Measurements from ENCODE around the gene CALCB. TPM values are rescaled to one million over a fixed set of nuclear protein-coding genes. Genes with fewer than 3 reads are reported as not detected.

CALCB gene
- total and polyA plus RNA-seq, 2 of the 8 experiments (the other 6 are each of a cell fraction or from before 2014, with no cell fraction given): 3.7 to 4.2 TPM

- H3K4me2 ChIP-seq (ENCODE audit: insufficient read depth in 1 of 2, low read depth in 2 of 2, low read length in 2 of 2): no peak overlapping the region
- ChIA-PET CTCF (ENCODE audit: partially characterized antibody) (interaction anchor here (1.0 kb wide), 1 partner anchor 51 kb away, joined by 3 read pairs; no protein-coding TSS in a partner anchor), POLR2A (ENCODE audit: partially characterized antibody) (no interaction called here)
- H3K79me2 ChIP-seq (ENCODE audit: control insufficient read depth in 1 of 2, insufficient read depth in 2 of 2, low read length in 2 of 2): no peaks in the 10 kb centered on the region
- H4K8ac ChIP-seq (ENCODE audit: extremely low read depth, insufficient read depth, low read length): no peak overlapping the region
- no peak overlapping the region for H3K23ac ChIP-seq (ENCODE audit: insufficient read length)
- H3K4me3 ChIP-seq (ENCODE audit: extremely low read depth in 1 of 4, insufficient read depth in 2 of 4, low read depth in 3 of 4, low read length in 4 of 4): no peak overlapping the region
- H2BK5ac ChIP-seq (ENCODE audit: low read depth, low read length): no peak overlapping the region
- no peaks in the 10 kb centered on the region for H3K27me3 ChIP-seq (replicated peaks in 1 of 4; ENCODE audit: control insufficient read depth in 3 of 4, extremely low read depth in 1 of 4, insufficient read depth in 3 of 4, low read length in 3 of 4)
- no peak overlapping the region for H4K91ac ChIP-seq (replicated peaks; ENCODE audit: insufficient read length, low read length)
- no peak overlapping the region for H3K14ac ChIP-seq (ENCODE audit: insufficient read length)
- no peaks in the 10 kb centered on the region for H3K36me3 ChIP-seq (ENCODE audit: control insufficient read depth in 2 of 4, insufficient read depth in 4 of 4, low read length in 3 of 4)
- H3K23me2 ChIP-seq (ENCODE audit: low read depth, low read length): peaks cover 1% of the 10 kb centered on the region; the same call in 1 of the 2 replicates
- no peak overlapping the region for H3K9ac ChIP-seq (replicated peaks in 1 of 4; ENCODE audit: extremely low read depth in 1 of 4, low read depth in 3 of 4, low read length in 3 of 4)
- no peaks in the 10 kb centered on the region for H3K79me1 ChIP-seq (ENCODE audit: low read depth, low read length)
- H2AK5ac ChIP-seq (ENCODE audit: low read depth, low read length): no peak overlapping the region
- H2BK120ac ChIP-seq (replicated peaks; ENCODE audit: low read depth, low read length): no peak overlapping the region
- no peak for DNase-seq (ENCODE audit: low read depth in 1 of 2, low spot score in 2 of 2)
- no peak overlapping the region for H3K56ac ChIP-seq (replicated peaks; ENCODE audit: insufficient read length, low read depth, low read length)
- FAIRE-seq: no peak
- no peak overlapping the region for H2BK12ac ChIP-seq (ENCODE audit: low read depth, low read length)
- no peak overlapping the region for H2BK20ac ChIP-seq (ENCODE audit: low read length)
- no peaks in the 10 kb centered on the region for H4K20me1 ChIP-seq (replicated peaks in 1 of 2; ENCODE audit: control insufficient read depth in 1 of 2, insufficient read depth in 2 of 2, low read length in 2 of 2)
- H3K9me3 ChIP-seq (ENCODE audit: insufficient read depth in 2 of 2, low read depth in 1 of 2, low read length in 1 of 2): no peaks in the 10 kb centered on the region
- no peak overlapping the region for H4K5ac ChIP-seq (ENCODE audit: insufficient read length, low read depth, low read length)
- no peak overlapping the region for H3K27ac ChIP-seq (ENCODE audit: low read depth, low read length)
- 90% methylated on average over 1 of the region's 1 CpG; no CpG with 5 or more reads in 1 of the 2 experiments for WGBS, 2 experiments (ENCODE audit: extremely low coverage in 1 of 2, insufficient coverage in 1 of 2, insufficient read length in 1 of 2, insufficient replicate concordance in 2 of 2, low coverage in 1 of 2, low lambda C conversion rate in 2 of 2, missing lambda C conversion rate in 1 of 2)
- H2AFZ ChIP-seq (ENCODE audit: low read length): no peak overlapping the region
- no peaks in the 10 kb centered on the region for H3K4me1 ChIP-seq (replicated peaks in 1 of 4; ENCODE audit: control insufficient read depth in 3 of 4, insufficient read depth in 4 of 4, low read length in 3 of 4)
- TF ChIP-seq SIX5 (IDR thresholded peaks at IDR 0.05; ENCODE audit: low read depth, low read length): no peak
- TF ChIP-seq SP2 (IDR thresholded peaks at IDR 0.05; ENCODE audit: low read length): no peak
- TF ChIP-seq TEAD4 (IDR thresholded peaks at IDR 0.05; ENCODE audit: low read depth, low read length): no peak
- H2BK15ac ChIP-seq (ENCODE audit: low read length): no peak overlapping the region
- H3K4ac ChIP-seq (replicated peaks; ENCODE audit: insufficient read length, low read depth, low read length): no peak overlapping the region
- no peak overlapping the region for H3K18ac ChIP-seq (ENCODE audit: extremely low read depth, low read length)
Observed at GRCh38 chr11:15057329-15057728, 16.1 kb upstream of the CALCB start.
